ENCODE data around the gene ACSM4.

ACSM4 gene

GRCh38 chr12:7339675-7340074, 35.8 kb downstream of the ACSM4 start:
- DNase-seq (ENCODE audit: low spot score) = no peak

DNA sequence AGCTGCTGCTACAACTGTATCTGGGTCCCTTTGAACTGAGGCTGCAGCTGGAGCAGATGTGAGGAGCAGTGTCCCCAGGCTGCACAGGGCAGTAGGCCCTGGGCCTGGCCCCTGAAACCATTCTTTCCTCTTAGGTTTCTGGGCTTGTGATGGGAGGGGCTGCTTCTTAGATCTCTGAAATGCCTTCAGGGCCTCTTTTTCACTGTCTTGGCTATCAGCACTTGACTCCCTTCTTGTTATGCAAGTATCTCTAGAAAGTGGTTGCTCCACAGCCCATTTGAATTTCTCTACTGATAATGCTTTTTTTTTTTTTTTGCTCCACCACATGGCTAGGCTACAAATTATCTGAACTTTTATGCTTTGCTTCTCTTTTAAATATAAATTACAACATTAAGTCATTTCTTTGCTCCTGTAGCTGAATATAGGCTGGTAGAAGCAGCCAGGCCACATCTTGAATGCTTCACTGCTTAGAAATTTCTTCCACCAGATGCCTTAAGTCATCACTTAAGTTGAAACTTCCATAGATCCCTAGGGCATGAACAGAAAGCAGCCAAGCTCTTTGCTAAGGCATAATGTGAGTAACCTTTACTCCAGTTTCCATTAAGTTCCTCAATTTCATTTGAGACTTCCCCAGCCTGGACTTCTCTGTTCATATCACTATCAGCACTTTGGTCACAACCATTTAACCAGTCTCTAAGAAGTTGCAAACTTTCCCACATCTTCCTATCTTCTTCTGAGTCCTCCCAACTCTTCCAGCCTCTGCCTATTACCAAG, 41.1 kb downstream of the ACSM4 start:
- DNase-seq (ENCODE audit: low spot score) = no peak

GRCh38 chr12:7346551-7347225, 42.8 kb downstream of the ACSM4 start:
- no peak for DNase-seq (ENCODE audit: low spot score)

GRCh38 chr12:7349418-7349817, 45.5 kb downstream of the ACSM4 start:
- no peak for DNase-seq (ENCODE audit: low spot score)

GRCh38 chr12:7351177-7351576, 47.3 kb downstream of the ACSM4 start:
- no peak for DNase-seq (ENCODE audit: low spot score)

DNA sequence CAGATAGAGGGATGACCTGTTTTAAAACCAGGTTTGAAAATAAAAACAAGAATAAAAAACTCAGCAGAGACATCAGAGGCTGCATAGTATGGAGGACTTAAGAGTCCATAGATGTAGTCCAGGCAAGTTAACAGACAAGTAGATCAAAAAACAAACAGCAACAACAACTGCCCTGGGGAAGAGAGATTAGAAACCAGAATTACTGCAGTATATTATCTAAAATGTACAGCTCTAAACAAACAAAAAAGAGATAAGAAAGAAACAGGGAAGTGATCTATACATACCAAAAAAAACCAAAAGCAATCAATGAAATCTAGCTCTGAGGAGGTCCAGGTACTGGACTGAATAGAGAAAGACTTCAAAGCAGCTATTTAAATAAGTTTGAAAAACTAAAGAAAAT, 48.8 kb downstream of the ACSM4 start:
- DNase-seq (ENCODE audit: low spot score) = no peak

GRCh38 chr12:7354529-7354928, 50.7 kb downstream of the ACSM4 start:
- DNase-seq (ENCODE audit: low spot score) = no peak

- no peak for DNase-seq (ENCODE audit: low spot score)
These were observed 57.4 kb downstream of the ACSM4 start for GRCh38 chr12:7361265-7361664.

GRCh38 chr12:7362734-7363133, 58.9 kb downstream of the ACSM4 start:
- DNase-seq (ENCODE audit: low spot score) = no peak

DNA sequence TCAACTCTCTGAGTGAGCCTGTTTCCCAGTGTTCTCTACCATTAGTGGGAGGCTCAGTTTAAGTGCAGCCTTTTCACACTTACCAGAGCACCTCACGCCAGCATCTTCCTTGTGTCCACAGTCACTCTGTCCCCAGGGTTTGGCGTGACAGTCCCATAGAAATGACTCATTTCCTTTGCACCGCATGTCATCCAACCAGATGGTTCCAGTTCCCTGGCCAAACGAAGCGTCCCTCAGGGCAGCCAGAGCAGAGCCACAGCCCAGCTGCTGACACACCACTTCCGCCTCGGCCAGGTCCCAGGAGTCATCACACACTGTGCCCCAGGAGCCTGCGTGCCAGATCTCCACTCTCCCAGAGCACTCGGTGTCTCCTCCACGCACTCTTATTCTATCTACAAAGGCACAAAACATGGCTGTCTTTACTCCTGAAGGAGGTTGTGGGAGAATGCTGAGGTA, 65.4 kb downstream of the ACSM4 start:
- DNase-seq (ENCODE audit: low spot score) = no peak

DNA sequence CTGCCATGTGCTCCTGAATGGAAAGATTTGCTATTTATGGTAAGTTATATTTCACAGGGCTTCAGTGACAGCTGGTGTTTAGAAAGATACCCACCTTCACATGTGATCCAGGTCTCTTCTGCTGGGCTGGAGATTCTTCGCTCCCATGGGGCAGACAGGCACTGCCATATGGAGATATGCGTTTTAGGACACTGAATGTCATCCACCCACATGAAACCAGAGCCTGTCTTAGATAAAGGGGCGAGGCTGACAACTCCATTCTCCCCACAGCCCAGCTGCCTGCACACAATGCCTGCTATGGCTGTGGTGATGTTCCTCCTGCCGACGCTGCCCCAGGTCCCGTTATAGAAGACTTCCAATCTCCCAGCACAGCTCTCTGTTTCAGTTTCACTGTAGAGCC, 69.4 kb downstream of the ACSM4 start:
- no peak for DNase-seq (ENCODE audit: low spot score)

DNA sequence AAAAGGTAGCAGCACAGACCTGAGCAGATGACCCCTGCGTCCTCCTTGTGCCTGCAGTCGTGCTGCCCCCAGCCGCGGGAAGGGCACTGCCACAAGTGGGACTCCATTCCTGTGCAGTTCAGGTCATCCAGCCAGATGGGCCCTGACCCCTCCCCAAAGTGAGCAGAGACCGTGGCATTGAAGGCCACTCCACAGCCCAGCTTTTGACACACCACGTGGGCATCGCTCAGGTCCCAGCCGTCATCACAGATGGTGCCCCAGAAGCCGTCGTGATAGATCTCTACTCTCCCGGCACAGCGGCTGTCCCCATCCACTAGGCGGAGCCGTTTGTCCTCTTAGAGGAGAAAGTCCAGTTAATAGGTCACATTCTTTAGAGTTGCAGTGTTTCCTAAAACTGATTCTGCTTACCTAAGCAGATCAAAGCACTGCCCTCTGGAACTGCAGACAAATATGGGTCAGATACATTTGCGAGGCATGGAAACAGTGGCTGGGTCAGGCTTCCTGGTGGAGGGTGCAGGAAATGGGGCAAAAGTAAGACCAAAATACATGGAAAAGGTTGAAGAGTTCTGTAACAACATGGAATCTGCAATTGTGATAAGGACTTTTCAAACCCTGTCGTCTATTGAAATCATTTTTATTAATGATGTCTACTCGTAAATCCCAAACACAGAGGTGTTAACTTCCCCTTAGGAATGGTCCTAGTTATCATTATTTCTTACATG, 70.7 kb downstream of the ACSM4 start:
- DNase-seq (ENCODE audit: low spot score) = peak; percentile 62

GRCh38 chr12:7375145-7375543, 71.3 kb downstream of the ACSM4 start:
- no peak for DNase-seq (ENCODE audit: low spot score)

GRCh38 chr12:7376196-7376595, 72.3 kb downstream of the ACSM4 start:
- DNase-seq (ENCODE audit: low spot score) = no peak
